Measurements from ENCODE around the gene NCOA7. TPM values are rescaled to one million over a fixed set of nuclear protein-coding genes. Genes with fewer than 3 reads are reported as not detected.

The NCOA7 gene
- 10 to 100 TPM; 25.6 to 39.2 TPM for total RNA-seq
- long read RNA-seq, transcript NCOA7-208 (6 exons, 3,133 nt) = major isoform, 41 of 49 reads
- long read RNA-seq, partial matches to known transcripts = 5 of 49 reads
- long read RNA-seq, other reads (novel, unspliced or antisense) = 3 of 49 reads

- DNase-seq (peak; percentile 83 to 86), ATAC-seq (peak; percentile 89)
- intact Hi-C loops (cut with DNase I, micrococcal nuclease) = no loop called here
These were observed at the start of gene NCOA7 for GRCh38 chr6:125790358-125791150. NCOA7 (plus strand) TSS chr6:125790960; CDS start chr6:125815355, 24,395 bp downstream.

GRCh38 chr6:125741336-125741735 is 49.4 kb upstream of the NCOA7 start:
- ATAC-seq (no peak), DNase-seq (no peak)
- intact Hi-C loops (cut with DNase I, micrococcal nuclease) = no loop called here

- DNase-seq (no peak), ATAC-seq (no peak)
- intact Hi-C loops (cut with DNase I, micrococcal nuclease) = no loop called here
These were observed 48.7 kb upstream of the NCOA7 start for GRCh38 chr6:125742024-125742423.

GRCh38 chr6:125742464-125743120 is 48.2 kb upstream of the NCOA7 start:
- DNase-seq (no peak), ATAC-seq (no peak)

DNA sequence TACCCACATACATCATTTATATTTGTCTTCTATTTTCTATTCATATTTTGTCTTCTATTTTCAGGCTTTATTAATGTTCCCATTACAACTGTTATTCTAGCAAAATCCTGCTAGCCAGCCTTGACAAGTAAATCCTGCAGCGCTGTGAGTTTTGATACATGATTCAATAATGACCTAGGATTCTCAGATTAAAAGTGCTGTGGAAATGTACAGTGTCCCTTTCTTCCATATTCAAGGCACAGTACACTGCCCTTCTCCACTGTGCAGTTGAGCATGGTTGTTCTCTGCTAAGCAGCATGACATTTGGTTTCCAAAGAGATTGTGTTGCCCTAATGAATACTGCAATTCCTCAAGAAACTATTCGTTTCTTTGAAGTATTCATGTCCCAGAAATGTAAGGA is 47.2 kb upstream of the NCOA7 start:
- ATAC-seq = no peak
- DNase-seq = no peak
- intact Hi-C loops (cut with DNase I, micrococcal nuclease) = no loop called here

More at GRCh38 chr6:125742464-125743120, 48.2 kb upstream of the NCOA7 start:
- intact Hi-C loops (cut with DNase I, micrococcal nuclease) = no loop called here

DNA sequence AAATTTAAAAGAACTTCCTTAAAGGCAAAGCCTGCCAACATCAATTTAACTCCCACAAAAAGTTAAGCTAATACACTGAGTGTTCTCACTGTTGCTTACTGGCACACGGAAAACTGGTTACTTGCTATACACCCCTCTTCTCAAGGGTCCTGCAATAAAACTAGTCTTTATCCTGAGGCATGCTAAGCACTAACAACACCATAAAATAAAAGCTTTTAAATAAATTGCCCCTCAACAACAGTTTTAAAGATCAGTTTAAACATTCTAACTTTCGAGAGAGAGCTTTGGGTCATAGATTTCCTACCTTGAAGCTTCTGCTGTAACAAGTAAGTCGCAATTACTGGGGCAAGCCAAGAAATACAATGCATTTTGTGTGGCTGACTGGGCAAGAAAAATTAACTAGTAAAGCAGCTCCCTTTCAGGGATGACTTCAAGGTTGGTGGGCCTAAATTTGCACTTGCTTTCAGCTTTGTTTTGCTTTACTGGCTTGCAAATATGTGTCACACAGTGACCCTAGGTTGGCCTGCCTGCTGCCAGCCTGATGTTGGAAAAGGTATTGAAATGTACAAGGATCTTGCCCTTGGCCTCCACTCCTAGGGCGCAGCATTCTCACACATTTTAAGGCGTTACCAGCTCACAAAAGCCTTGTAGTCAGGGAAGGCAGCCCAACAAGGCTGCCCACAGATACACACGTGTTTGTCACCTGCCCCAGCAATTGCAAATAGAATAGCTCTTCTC is 45.3 kb upstream of the NCOA7 start:
- intact Hi-C loops (cut with DNase I, micrococcal nuclease) = no loop called here
- DNase-seq (no peak), ATAC-seq (no peak)

- DNase-seq (no peak), ATAC-seq (no peak)
- intact Hi-C loops (cut with DNase I, micrococcal nuclease) = no loop called here
These were observed 44.7 kb upstream of the NCOA7 start for GRCh38 chr6:125746019-125746414.

DNA sequence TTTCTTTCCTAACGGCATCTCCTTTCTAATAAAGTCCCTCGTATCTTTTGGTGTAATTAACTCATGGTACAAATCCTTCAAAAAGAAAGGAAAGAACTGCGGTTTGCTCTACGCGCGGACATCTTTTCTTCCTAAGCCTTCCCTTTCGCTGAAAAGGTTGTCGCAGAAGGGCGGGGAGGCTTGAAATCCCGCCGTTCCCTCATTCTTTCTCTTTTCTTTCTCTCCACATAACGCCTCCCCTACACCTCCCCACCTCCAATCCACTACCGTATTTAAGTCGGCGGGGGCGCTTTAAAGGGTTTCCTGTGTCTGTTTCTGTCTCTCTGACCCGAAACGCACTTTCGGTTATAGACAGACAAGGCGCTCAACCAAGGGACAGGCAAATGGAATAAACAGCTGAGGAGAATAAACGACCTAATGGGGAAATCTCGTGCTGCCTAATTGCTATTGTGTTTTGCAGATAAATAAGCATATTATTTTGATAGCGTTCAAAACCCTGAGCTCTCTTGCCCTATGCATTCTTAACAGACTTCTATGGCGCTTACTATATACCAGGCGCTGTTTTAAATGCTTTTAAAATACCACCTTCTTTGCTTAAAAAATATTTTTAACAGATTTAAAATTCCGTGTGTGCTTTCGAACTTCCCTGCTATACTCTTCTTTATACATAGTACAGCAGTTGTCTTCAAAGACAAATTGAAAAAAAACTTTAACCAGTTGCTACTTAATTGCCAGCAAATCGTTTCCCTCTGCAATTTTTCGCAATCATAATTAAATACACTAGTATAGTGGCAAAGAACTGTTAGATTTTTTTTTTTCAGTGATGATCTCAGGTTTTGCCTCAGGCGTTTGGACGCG is 43.8 kb upstream of the NCOA7 start:
- ATAC-seq = no peak
- intact Hi-C loops (cut with DNase I, micrococcal nuclease) = no loop called here
- DNase-seq = peak; percentile 58 to 69

GRCh38 chr6:125747589-125748405 is 43.0 kb upstream of the NCOA7 start:
- DNase-seq (peak; percentile 34 to 54), ATAC-seq (peak; percentile 10)
- intact Hi-C loops (cut with DNase I, micrococcal nuclease) = no loop called here

- ATAC-seq (no peak), DNase-seq (no peak)
- intact Hi-C loops (cut with DNase I, micrococcal nuclease) = no loop called here
These were observed 42.2 kb upstream of the NCOA7 start for GRCh38 chr6:125748406-125749172.

- peak; percentile 99 for ATAC-seq
- intact Hi-C loops (cut with DNase I, micrococcal nuclease) = no loop called here
- DNase-seq = peak; percentile 87 to 93
These were observed 41.4 kb upstream of the NCOA7 start, which contains the start of gene HEY2 for GRCh38 chr6:125749173-125749864. HEY2 (plus strand) TSS chr6:125749632; CDS start chr6:125749777, 145 bp downstream.

DNA sequence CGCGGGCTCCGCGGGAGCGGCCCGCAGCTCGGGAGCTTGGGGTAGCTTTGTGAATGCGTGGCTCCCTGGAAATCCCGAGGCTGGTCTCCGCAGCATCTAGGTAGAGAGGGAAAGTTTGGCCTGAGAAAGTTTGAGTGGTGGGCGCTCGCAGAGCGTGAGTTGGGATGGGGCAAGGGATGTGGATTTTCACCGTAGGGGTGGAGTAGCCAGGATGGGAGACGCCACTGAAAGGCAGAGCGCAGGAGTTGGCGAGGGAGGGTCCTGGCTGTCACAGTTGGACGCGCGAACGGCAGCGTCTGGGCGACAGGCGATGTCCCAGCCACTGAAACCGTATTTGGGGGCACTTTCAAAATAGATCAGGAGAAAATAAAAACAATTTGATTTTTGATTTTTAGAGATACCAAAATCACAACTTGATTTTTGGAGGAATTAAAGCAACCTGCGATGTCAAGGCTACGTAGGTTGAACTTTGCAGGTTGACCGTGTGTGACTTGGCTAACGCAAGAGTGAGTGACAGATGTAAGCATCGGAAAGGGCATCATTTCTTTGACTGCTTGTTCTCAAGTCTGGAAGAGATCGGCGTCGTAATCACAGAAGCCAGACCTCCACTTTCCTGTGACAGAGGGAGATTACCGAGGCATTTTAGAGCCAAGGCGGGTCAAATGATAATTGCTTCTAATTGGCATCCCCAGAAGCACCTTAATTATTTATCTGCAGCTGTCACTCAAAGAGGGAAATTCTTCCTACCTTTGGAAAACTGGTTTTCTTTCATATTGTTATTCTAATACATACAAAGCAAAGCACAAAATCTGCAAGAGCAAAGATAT is 40.7 kb upstream of the NCOA7 start:
- ATAC-seq (no peak), DNase-seq (peak in 1 of 2 donors; percentile 27)
- intact Hi-C loops (cut with DNase I, micrococcal nuclease) = no loop called here

DNA sequence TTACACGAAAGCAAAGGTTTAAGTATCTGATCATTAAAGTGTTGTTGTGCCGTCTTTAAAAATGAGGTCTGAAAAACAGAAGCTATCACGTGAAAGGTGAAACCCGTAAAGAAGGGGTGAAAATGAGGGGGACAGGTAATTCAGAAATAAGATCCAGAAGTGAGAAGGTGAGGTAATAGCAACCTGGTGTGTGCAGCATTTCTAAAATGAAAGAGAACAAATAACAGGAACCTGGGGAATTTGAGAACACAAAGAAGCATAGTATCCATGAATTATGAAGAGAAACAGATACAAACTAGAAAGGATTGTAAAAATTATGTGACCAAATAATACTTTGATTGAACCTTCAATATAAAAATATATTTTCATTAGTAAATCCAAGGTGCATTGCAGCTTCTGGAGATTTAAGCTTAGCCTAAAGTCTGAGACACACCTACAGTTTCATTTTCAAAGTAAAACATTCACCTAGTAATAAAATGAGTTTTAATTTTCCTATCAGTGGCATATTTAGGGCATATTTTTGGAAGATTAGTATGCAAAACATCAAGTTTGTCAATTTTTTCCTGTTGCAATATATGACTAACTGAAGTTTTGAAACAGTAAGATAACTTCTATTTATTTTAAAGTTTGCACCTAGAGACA is 39.9 kb upstream of the NCOA7 start:
- intact Hi-C loops (cut with DNase I, micrococcal nuclease) = no loop called here
- ATAC-seq = no peak
- DNase-seq = no peak

- ATAC-seq (no peak), DNase-seq (no peak)
- intact Hi-C loops (cut with DNase I, micrococcal nuclease) = no loop called here
These were observed 39.3 kb upstream of the NCOA7 start for GRCh38 chr6:125751334-125751916.

- DNase-seq (no peak), ATAC-seq (no peak)
- intact Hi-C loops (cut with DNase I, micrococcal nuclease) = no loop called here
These were observed 38.0 kb upstream of the NCOA7 start for GRCh38 chr6:125752773-125753172.

All from left colon (tissue), 2 donors.